B cell (primary cell): Measurements from ENCODE around the gene BMP10. TPM values are rescaled to one million over a fixed set of nuclear protein-coding genes. Genes with fewer than 3 reads are reported as not detected.
A peak's percentile ranks its signal among the peaks of the same experiment; 100 is the strongest.

Experiments used
- ATAC-seq: fragments of 200-7000 bp; cut with Tn5 transposase; one replicate; pipeline ENCODE4 v1.10.0; 2021; ENCODE audit warnings: low read depth, mild to moderate bottlenecking, moderate number of reproducible peaks, moderate library complexity
- CTCF ChIA-PET: fragments of 350-600 bp; sonication (Branson Sonifier 250); formaldehyde crosslinking; loops from one replicate; lab custom pipeline; 2021; ENCODE audit warnings: antibody characterized with exemption, inconsistent platforms; lab: Charles Lee
- POLR2A ChIA-PET: fragments of 350-600 bp; sonication (Branson Sonifier 250); formaldehyde crosslinking; loops from one replicate; lab custom pipeline; 2021; ENCODE audit warnings: antibody characterized with exemption; lab: Charles Lee
- DNase-seq: peaks from one replicate; pipeline ENCODE4 v3.0.0; 2013
- H2AFZ ChIP-seq: 2 replicates; pipeline ENCODE4 v1.6.1; 2012; ENCODE audit warnings: mild to moderate bottlenecking, low read depth, low read length; ENCODE audit not compliant: insufficient read depth, poor library complexity, severe bottlenecking
- H3K27ac ChIP-seq, 2 donors: 1 replicate in 1 of 2; 2 replicates in 1 of 2; pipeline ENCODE4 v1.5.1; 2012 to 2013; ENCODE audit warnings: low read length in 2 of 2, mild to moderate bottlenecking in 2 of 2, moderate library complexity in 1 of 2
- H3K27me3 ChIP-seq, 4 experiments: fragments of 200-600 bp in 1 of 4; sonication (generic) in 1 of 4; replicated peaks in 1 of 4; 1 replicate in 2 of 4; 2 replicates in 2 of 4; pipeline versions ENCODE4 v1.6.1 to v1.7.0; 2013 to 2016; ENCODE audit warnings: low read length in 3 of 4, mild to moderate bottlenecking in 2 of 4, mixed read lengths in 1 of 4, moderate library complexity in 1 of 4; ENCODE audit not compliant: insufficient read depth in 4 of 4, control insufficient read depth in 3 of 4; ENCODE audit errors: control extremely low read depth in 1 of 4
- H3K36me3 ChIP-seq, 2 experiments: replicated peaks in 1 of 2; 1 replicate in 1 of 2; 2 replicates in 1 of 2; pipeline versions ENCODE4 v1.6.1 to v1.7.1; 2013; ENCODE audit warnings: low read length in 1 of 2; ENCODE audit not compliant: insufficient read depth in 2 of 2, control insufficient read depth in 1 of 2; ENCODE audit errors: control extremely low read depth in 1 of 2, extremely low read depth in 1 of 2
- H3K4me1 ChIP-seq, 2 donors: fragments of 200-600 bp in 1 of 2; sonication (generic) in 1 of 2; 1 replicate in 1 of 2; 2 replicates in 1 of 2; pipeline versions ENCODE4 v1.5.1 to v1.6.1; 2013 to 2017; ENCODE audit warnings: low read length in 2 of 2; ENCODE audit not compliant: control insufficient read depth in 2 of 2, insufficient read depth in 2 of 2
- H3K4me2 ChIP-seq: replicated peaks from 2 replicates; pipeline ENCODE3; 2012; ENCODE audit warnings: mild to moderate bottlenecking, low read depth, low read length; ENCODE audit not compliant: poor library complexity, severe bottlenecking
- H3K4me3 ChIP-seq, 5 experiments: fragments of 200-600 bp in 1 of 5; sonication (generic) in 1 of 5; 1 replicate in 3 of 5; 2 replicates in 2 of 5; pipeline versions ENCODE4 v1.5.1 to v1.7.0; 2011 to 2016; ENCODE audit warnings: low read length in 4 of 5, mild to moderate bottlenecking in 4 of 5, low read depth in 2 of 5, control low read depth in 1 of 5, moderate library complexity in 1 of 5; ENCODE audit not compliant: insufficient read depth in 1 of 5; ENCODE audit errors: control extremely low read depth in 1 of 5, extremely low read depth in 1 of 5
- H3K79me2 ChIP-seq: fragments of 200-600 bp; sonication (generic); one replicate; pipeline ENCODE4 v1.6.0; 2016; ENCODE audit warnings: low read length; ENCODE audit not compliant: control insufficient read depth, insufficient read depth
- H3K9ac ChIP-seq: fragments of 200-600 bp; sonication (generic); 2 replicates; pipeline ENCODE4 v1.6.1; 2017; ENCODE audit warnings: mild to moderate bottlenecking, low read length, moderate library complexity
- H3K9me3 ChIP-seq, 3 donors: one replicate each; pipeline versions ENCODE4 v1.6.1 to v1.7.1; 2013; ENCODE audit warnings: low read length in 2 of 3; ENCODE audit not compliant: control insufficient read depth in 2 of 3, insufficient read depth in 1 of 3; ENCODE audit errors: control extremely low read depth in 1 of 3
- H4K20me1 ChIP-seq: 2 replicates; pipeline ENCODE4 v1.6.0; 2012; ENCODE audit warnings: mild to moderate bottlenecking, low read length; ENCODE audit not compliant: insufficient read depth, control insufficient read depth, poor library complexity, severe bottlenecking
- H3K27ac Mint-ChIP-seq: one replicate; pipeline ENCODE4 v1.8.0; 2021; ENCODE audit warnings: mixed read lengths
- H3K27me3 Mint-ChIP-seq: one replicate; pipeline ENCODE4 v1.8.0; 2021; ENCODE audit warnings: mixed read lengths
- H3K4me1 Mint-ChIP-seq: one replicate; pipeline ENCODE4 v1.8.0; 2021; ENCODE audit warnings: mixed read lengths
- H3K4me3 Mint-ChIP-seq: one replicate; pipeline ENCODE4 v1.8.0; 2021; ENCODE audit warnings: mixed read lengths
- H3K9me3 Mint-ChIP-seq: one replicate; pipeline ENCODE4 v1.8.0; 2022; ENCODE audit warnings: mixed read lengths; ENCODE audit not compliant: insufficient read depth
- EZH2 ChIP-seq: IDR thresholded peaks from 2 replicates; pipeline ENCODE4 v1.6.1; 2012; ENCODE audit warnings: borderline replicate concordance, low read depth, mild to moderate bottlenecking, moderate library complexity, low read length; ENCODE audit not compliant: insufficient read depth, poor library complexity, severe bottlenecking
- WGBS: methylation state at CpG from one replicate; pipeline ENCODE4 v1.1.5; 2013; ENCODE audit warnings: missing lambda C conversion rate; ENCODE audit not compliant: insufficient coverage; 5-methylcytosine and 5-hydroxymethylcytosine counted together
- intact Hi-C: fragments of 100-400 bp; cut with micrococcal nuclease; formaldehyde crosslinking; loops from one replicate; pipeline ENCODE4 v1.10.0; 2022
- polyA plus RNA-seq: library from polyadenylated mRNA; depleted of rRNA; stranded (reverse); fragments of >200 nt; gene quantifications from 2 replicates; pipeline ENCODE4 v1.2.3, GENCODE V29; 2012
- total RNA-seq, 2 donors: library from RNA; stranded (reverse); fragments of 120-200 nt in 1 of 2; gene quantifications; 1 replicate in 1 of 2; 2 replicates in 1 of 2; pipeline versions ENCODE4 v1.2.3 to v1.2.4, GENCODE V29; 2013 to 2022
- TF ChIP-seq, protein P1 (sequence below): fragments of 200-600 bp; IDR thresholded peaks from one replicate; pipeline ENCODE4 v1.8.0; 2022; ENCODE audit warnings: antibody characterized with exemption, mild to moderate bottlenecking

The BMP10 gene
- total and polyA plus RNA-seq, 2 donors (not counting 1 experiment from before 2014, with no cell fraction given): not detected

GRCh38 chr2:68824831-68825230, 46.4 kb downstream of the BMP10 start:
- Mint-ChIP-seq H3K4me1 (peaks cover 43% of the 10 kb centered on the region), H3K4me3 (no peak overlapping the region), H3K27ac (peak overlapping the region; percentile 53), H3K27me3 (no peaks in the 10 kb centered on the region), H3K9me3 (no peaks in the 10 kb centered on the region)
- no peak for ATAC-seq
- no peak for DNase-seq
- TF ChIP-seq, protein P1, sequence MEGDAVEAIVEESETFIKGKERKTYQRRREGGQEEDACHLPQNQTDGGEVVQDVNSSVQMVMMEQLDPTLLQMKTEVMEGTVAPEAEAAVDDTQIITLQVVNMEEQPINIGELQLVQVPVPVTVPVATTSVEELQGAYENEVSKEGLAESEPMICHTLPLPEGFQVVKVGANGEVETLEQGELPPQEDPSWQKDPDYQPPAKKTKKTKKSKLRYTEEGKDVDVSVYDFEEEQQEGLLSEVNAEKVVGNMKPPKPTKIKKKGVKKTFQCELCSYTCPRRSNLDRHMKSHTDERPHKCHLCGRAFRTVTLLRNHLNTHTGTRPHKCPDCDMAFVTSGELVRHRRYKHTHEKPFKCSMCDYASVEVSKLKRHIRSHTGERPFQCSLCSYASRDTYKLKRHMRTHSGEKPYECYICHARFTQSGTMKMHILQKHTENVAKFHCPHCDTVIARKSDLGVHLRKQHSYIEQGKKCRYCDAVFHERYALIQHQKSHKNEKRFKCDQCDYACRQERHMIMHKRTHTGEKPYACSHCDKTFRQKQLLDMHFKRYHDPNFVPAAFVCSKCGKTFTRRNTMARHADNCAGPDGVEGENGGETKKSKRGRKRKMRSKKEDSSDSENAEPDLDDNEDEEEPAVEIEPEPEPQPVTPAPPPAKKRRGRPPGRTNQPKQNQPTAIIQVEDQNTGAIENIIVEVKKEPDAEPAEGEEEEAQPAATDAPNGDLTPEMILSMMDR: no peak
- no peak for TF ChIP-seq EZH2
- intact Hi-C loops: no loop called here
- ChIA-PET CTCF (interaction anchor here (0.7 to 1.8 kb wide), 3 partner anchors 11 to 230 kb away, joined by 3 read pairs; no protein-coding TSS in a partner anchor), POLR2A (interaction anchor here (0.5 to 1.6 kb wide), 4 partner anchors 11 to 437 kb away, joined by 3 to 8 read pairs (median 4); no protein-coding TSS in a partner anchor)
- WGBS: 100% methylated on average over 1 of the region's 2 CpGs
- no peak overlapping the region for H3K9ac ChIP-seq
- peaks cover 17 to 21% of the 10 kb centered on the region in 2 donors for H3K4me1 ChIP-seq
- peak overlapping the region in 1 of 2 donors; percentile 52 for H3K27ac ChIP-seq
- H2AFZ ChIP-seq: no peak overlapping the region
- H4K20me1 ChIP-seq: peaks cover 44% of the 10 kb centered on the region
- H3K36me3 ChIP-seq: peaks cover 31 to 75% of the 10 kb centered on the region in 2 experiments
- peaks cover 13% of the 10 kb centered on the region for H3K79me2 ChIP-seq
- H3K4me3 ChIP-seq: no peak overlapping the region
- no peaks in the 10 kb centered on the region for H3K27me3 ChIP-seq
- H3K9me3 ChIP-seq: no peaks in the 10 kb centered on the region
- H3K4me2 ChIP-seq: no peak overlapping the region

- H3K9me3 Mint-ChIP-seq: no peaks in the 10 kb centered on the region
- peak overlapping the region; percentile 21 for H3K27ac Mint-ChIP-seq
- no peak for ATAC-seq
- H3K27me3 Mint-ChIP-seq: no peaks in the 10 kb centered on the region
- H3K4me1 ChIP-seq: peaks cover 0 to 5% of the 10 kb centered on the region in 2 donors
- TF ChIP-seq EZH2: no peak
- TF ChIP-seq, protein P1: no peak
- ChIA-PET CTCF (interaction anchor here (1.0 to 5.3 kb wide), 4 partner anchors 8 to 113 kb away, joined by 4 to 41 read pairs (median 5); no protein-coding TSS in a partner anchor), POLR2A (no interaction called here)
- H3K79me2 ChIP-seq: peaks cover 28% of the 10 kb centered on the region
- DNase-seq: no peak
- no peak overlapping the region for H3K4me3 Mint-ChIP-seq
- H3K9me3 ChIP-seq: no peaks in the 10 kb centered on the region
- H3K27me3 ChIP-seq: no peaks in the 10 kb centered on the region
- intact Hi-C loops: no loop called here
- H3K9ac ChIP-seq: no peak overlapping the region
- H3K36me3 ChIP-seq: peaks cover 43 to 94% of the 10 kb centered on the region in 2 experiments
- no peak overlapping the region for H3K4me3 ChIP-seq
- no peak overlapping the region for H2AFZ ChIP-seq
- H3K27ac ChIP-seq: peak overlapping the region in 1 of 2 donors; percentile 40
- peaks cover 42% of the 10 kb centered on the region for H4K20me1 ChIP-seq
- WGBS: 100% methylated on average over 15 of the region's 15 CpGs
- no peak overlapping the region for H3K4me2 ChIP-seq
- peaks cover 25% of the 10 kb centered on the region for H3K4me1 Mint-ChIP-seq
Measured at GRCh38 chr2:68822207-68822872, 48.9 kb downstream of the BMP10 start.
